Measurements from ENCODE around the gene CUL1.

CUL1 gene

GRCh38 chr7:148669927-148670326, 28.8 kb upstream of the CUL1 start:
- TF ChIP-seq ZFX (IDR thresholded peaks at IDR 0.05; ENCODE audit: borderline replicate concordance) (no peak), CTCF (IDR thresholded peaks at IDR 0.05) (no peak)
- no peak overlapping the region for H3K27ac ChIP-seq

GRCh38 chr7:148670374-148670773, 28.3 kb upstream of the CUL1 start:
- H3K27ac ChIP-seq: no peak overlapping the region
- no peak for TF ChIP-seq ZFX (IDR thresholded peaks at IDR 0.05; ENCODE audit: borderline replicate concordance)

GRCh38 chr7:148670807-148671206, 27.9 kb upstream of the CUL1 start:
- no peak overlapping the region for H3K27ac ChIP-seq
- no peak for TF ChIP-seq ZFX (IDR thresholded peaks at IDR 0.05; ENCODE audit: borderline replicate concordance)
- no peak for TF ChIP-seq CTCF (IDR thresholded peaks at IDR 0.05)

- no peak overlapping the region for H3K27ac ChIP-seq
Observed at GRCh38 chr7:148672041-148672440, 26.7 kb upstream of the CUL1 start.

GRCh38 chr7:148674689-148675088, 24.0 kb upstream of the CUL1 start:
- no peak overlapping the region for H3K27ac ChIP-seq
- TF ChIP-seq CTCF (IDR thresholded peaks at IDR 0.05): no peak
- no peak for TF ChIP-seq ZFX (IDR thresholded peaks at IDR 0.05; ENCODE audit: borderline replicate concordance)

More at GRCh38 chr7:148672041-148672440, 26.7 kb upstream of the CUL1 start:
- TF ChIP-seq CTCF (IDR thresholded peaks at IDR 0.05) (no peak), ZFX (IDR thresholded peaks at IDR 0.05; ENCODE audit: borderline replicate concordance) (no peak)

GRCh38 chr7:148676291-148676690, 22.4 kb upstream of the CUL1 start:
- no peak for TF ChIP-seq ZFX (IDR thresholded peaks at IDR 0.05; ENCODE audit: borderline replicate concordance)
- H3K27ac ChIP-seq: no peak overlapping the region

GRCh38 chr7:148681821-148682220, 16.9 kb upstream of the CUL1 start:
- no peak overlapping the region for H3K27ac ChIP-seq
- TF ChIP-seq CTCF (IDR thresholded peaks at IDR 0.05) (no peak), ZFX (IDR thresholded peaks at IDR 0.05; ENCODE audit: borderline replicate concordance) (no peak)

GRCh38 chr7:148684289-148684830, 14.3 kb upstream of the CUL1 start:
- TF ChIP-seq ZFX (IDR thresholded peaks at IDR 0.05; ENCODE audit: borderline replicate concordance): no peak
- no peak for TF ChIP-seq CTCF (IDR thresholded peaks at IDR 0.05)
- no peak overlapping the region for H3K27ac ChIP-seq
